Measurements from ENCODE around the gene TMEM219. TPM values are rescaled to one million over a fixed set of nuclear protein-coding genes. Genes with fewer than 3 reads are reported as not detected.

Gene TMEM219
- total RNA-seq, 4 donors from 2014 or later: 48.1 to 120 (median 60.2) TPM

DNA sequence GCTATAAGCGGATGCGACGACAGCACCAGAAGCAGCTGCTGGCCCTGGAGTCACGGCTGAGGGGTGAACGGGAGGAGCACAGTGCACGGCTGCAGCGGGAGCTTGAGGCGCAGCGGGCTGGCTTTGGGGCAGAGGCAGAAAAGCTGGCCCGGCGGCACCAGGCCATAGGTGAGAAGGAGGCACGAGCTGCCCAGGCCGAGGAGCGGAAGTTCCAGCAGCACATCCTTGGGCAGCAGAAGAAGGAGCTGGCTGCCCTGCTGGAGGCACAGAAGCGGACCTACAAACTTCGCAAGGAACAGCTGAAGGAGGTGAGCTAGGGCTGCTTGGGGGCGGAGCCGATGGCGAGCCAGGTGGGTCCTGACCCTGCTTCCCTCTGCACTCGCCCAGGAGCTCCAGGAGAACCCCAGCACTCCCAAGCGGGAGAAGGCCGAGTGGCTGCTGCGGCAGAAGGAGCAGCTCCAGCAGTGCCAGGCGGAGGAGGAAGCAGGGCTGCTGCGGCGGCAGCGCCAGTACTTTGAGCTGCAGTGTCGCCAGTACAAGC lies 23.5 kb downstream of the TMEM219 start:
- peak overlapping the region in 1 of 4 donors; percentile 33 for H3K27ac ChIP-seq
- DNase-seq: no peak
- no peak overlapping the region for H3K4me3 ChIP-seq
- H3K36me3 ChIP-seq: peaks cover 0 to 100% of the 10 kb centered on the region in 2 donors
- in situ Hi-C loops (cut with MboI; ENCODE audit: low sequenced_read_pairs in 4 of 4) (no loop called here), intact Hi-C loops (cut with DNase I; ENCODE audit: low total_unique reads) (no loop called here)
- ATAC-seq: no peak
- peaks cover 0 to 3% of the 10 kb centered on the region in 2 donors for H3K4me1 ChIP-seq
- no peaks in the 10 kb centered on the region for H3K27me3 ChIP-seq
- H3K9me3 ChIP-seq: no peaks in the 10 kb centered on the region
- TF ChIP-seq, protein P1, sequence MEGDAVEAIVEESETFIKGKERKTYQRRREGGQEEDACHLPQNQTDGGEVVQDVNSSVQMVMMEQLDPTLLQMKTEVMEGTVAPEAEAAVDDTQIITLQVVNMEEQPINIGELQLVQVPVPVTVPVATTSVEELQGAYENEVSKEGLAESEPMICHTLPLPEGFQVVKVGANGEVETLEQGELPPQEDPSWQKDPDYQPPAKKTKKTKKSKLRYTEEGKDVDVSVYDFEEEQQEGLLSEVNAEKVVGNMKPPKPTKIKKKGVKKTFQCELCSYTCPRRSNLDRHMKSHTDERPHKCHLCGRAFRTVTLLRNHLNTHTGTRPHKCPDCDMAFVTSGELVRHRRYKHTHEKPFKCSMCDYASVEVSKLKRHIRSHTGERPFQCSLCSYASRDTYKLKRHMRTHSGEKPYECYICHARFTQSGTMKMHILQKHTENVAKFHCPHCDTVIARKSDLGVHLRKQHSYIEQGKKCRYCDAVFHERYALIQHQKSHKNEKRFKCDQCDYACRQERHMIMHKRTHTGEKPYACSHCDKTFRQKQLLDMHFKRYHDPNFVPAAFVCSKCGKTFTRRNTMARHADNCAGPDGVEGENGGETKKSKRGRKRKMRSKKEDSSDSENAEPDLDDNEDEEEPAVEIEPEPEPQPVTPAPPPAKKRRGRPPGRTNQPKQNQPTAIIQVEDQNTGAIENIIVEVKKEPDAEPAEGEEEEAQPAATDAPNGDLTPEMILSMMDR (IDR thresholded peaks at IDR 0.05 in 4 of 5, conservative IDR thresholded peaks at IDR 0.05 in 1 of 5): no peak
- no peak for TF ChIP-seq POLR2A (IDR thresholded peaks at IDR 0.05)

DNA sequence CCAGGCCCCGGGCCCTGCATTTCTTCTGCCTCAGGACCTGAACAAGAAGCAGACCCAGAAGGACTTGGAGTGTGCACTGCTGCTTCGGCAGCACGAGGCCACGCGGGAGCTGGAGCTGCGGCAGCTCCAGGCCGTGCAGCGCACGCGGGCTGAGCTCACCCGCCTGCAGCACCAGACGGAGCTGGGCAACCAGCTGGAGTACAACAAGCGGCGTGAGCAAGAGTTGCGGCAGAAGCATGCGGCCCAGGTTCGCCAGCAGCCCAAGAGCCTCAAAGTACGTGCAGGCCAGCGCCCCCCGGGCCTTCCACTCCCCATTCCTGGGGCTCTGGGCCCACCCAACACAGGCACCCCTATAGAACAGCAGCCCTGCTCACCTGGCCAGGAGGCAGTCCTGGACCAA lies 24.4 kb downstream of the TMEM219 start:
- no peak for DNase-seq

DNA sequence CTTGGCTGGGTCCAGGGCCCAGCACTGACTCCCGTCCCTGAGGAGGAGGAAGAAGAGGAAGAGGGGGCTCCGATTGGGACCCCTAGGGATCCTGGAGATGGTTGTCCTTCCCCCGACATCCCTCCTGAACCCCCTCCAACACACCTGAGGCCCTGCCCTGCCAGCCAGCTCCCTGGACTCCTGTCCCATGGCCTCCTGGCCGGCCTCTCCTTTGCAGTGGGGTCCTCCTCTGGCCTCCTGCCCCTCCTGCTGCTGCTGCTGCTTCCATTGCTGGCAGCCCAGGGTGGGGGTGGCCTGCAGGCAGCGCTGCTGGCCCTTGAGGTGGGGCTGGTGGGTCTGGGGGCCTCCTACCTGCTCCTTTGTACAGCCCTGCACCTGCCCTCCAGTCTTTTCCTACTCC lies 25.1 kb downstream of the TMEM219 start:
- no peak for ATAC-seq
- Histone ChIP-seq H3K4me1 (peaks cover 0 to 3% of the 10 kb centered on the region in 2 donors), H3K9me3 (no peaks in the 10 kb centered on the region), H3K27ac (no peak overlapping the region), H3K4me3 (no peak overlapping the region), H3K36me3 (peaks cover 0 to 100% of the 10 kb centered on the region in 2 donors), H3K27me3 (no peaks in the 10 kb centered on the region)
- intact Hi-C loops (cut with DNase I; ENCODE audit: low total_unique reads): no loop called here
- TF ChIP-seq POLR2A (IDR thresholded peaks at IDR 0.05): no peak
- TF ChIP-seq, protein P1 (IDR thresholded peaks at IDR 0.05 in 4 of 5, conservative IDR thresholded peaks at IDR 0.05 in 1 of 5): no peak
- in situ Hi-C loops (cut with MboI; ENCODE audit: low sequenced_read_pairs in 4 of 4): no loop called here
- no peak for DNase-seq

More for the DNA sequence above, 24.4 kb downstream of the TMEM219 start:
- no peak for ATAC-seq
- H3K36me3 ChIP-seq: peaks cover 0 to 100% of the 10 kb centered on the region in 2 donors
- no peaks in the 10 kb centered on the region for H3K9me3 ChIP-seq
- intact Hi-C loops (cut with DNase I; ENCODE audit: low total_unique reads) (no loop called here), in situ Hi-C loops (cut with MboI; ENCODE audit: low sequenced_read_pairs in 4 of 4) (no loop called here)
- H3K27me3 ChIP-seq: no peaks in the 10 kb centered on the region
- TF ChIP-seq, protein P1 (IDR thresholded peaks at IDR 0.05 in 4 of 5, conservative IDR thresholded peaks at IDR 0.05 in 1 of 5): no peak
- TF ChIP-seq POLR2A (IDR thresholded peaks at IDR 0.05): no peak
- H3K27ac ChIP-seq: no peak overlapping the region
- peaks cover 0 to 3% of the 10 kb centered on the region in 2 donors for H3K4me1 ChIP-seq
- no peak overlapping the region for H3K4me3 ChIP-seq

DNA sequence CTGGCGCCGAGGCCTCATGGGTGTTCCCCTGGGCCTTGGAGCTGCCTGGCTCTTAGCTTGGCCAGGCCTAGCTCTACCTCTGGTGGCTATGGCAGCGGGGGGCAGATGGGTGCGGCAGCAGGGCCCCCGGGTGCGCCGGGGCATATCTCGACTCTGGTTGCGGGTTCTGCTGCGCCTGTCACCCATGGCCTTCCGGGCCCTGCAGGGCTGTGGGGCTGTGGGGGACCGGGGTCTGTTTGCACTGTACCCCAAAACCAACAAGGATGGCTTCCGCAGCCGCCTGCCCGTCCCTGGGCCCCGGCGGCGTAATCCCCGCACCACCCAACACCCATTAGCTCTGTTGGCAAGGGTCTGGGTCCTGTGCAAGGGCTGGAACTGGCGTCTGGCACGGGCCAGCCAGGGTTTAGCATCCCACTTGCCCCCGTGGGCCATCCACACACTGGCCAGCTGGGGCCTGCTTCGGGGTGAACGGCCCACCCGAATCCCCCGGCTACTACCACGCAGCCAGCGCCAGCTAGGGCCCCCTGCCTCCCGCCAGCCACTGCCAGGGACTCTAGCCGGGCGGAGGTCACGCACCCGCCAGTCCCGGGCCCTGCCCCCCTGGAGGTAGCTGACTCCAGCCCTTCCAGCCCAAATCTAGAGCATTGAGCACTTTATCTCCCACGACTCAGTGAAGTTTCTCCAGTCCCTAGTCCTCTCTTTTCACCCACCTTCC lies 25.6 kb downstream of the TMEM219 start:
- no peak overlapping the region for H3K4me3 ChIP-seq
- DNase-seq: no peak
- TF ChIP-seq, protein P1 (IDR thresholded peaks at IDR 0.05 in 4 of 5, conservative IDR thresholded peaks at IDR 0.05 in 1 of 5): no peak
- TF ChIP-seq POLR2A (IDR thresholded peaks at IDR 0.05): no peak
- no peaks in the 10 kb centered on the region for H3K9me3 ChIP-seq
- no peak overlapping the region for H3K27ac ChIP-seq
- H3K36me3 ChIP-seq: peaks cover 0 to 100% of the 10 kb centered on the region in 2 donors
- intact Hi-C loops (cut with DNase I; ENCODE audit: low total_unique reads): no loop called here
- in situ Hi-C loops (cut with MboI; ENCODE audit: low sequenced_read_pairs in 4 of 4): no loop called here
- H3K27me3 ChIP-seq: no peaks in the 10 kb centered on the region
- no peak for ATAC-seq
- H3K4me1 ChIP-seq: peaks cover 0 to 3% of the 10 kb centered on the region in 2 donors
